Left lung (tissue), 10 donors: ENCODE measurements around the gene ADCY3. TPM values are rescaled to one million over a fixed set of nuclear protein-coding genes. Genes with fewer than 3 reads are reported as not detected.

ENCODE experiments used
- ATAC-seq: fragments of 200-7000 bp; cut with Tn5 transposase; one replicate; pipeline ENCODE4 v1.9.1; 2020; ENCODE audit warnings: moderate library complexity
- DNase-seq, 4 donors: peaks; one replicate each; pipeline ENCODE4 v3.0.0-alpha.2; 2013 to 2020
- H3K27ac ChIP-seq, 2 donors: fragments of 200-600 bp; sonication (generic) in 1 of 2; one replicate each; pipeline versions ENCODE4 v1.5.0 to v1.8.0; 2020 to 2021
- H3K27me3 ChIP-seq, 2 donors: fragments of 200-600 bp; sonication (generic) in 1 of 2; one replicate each; pipeline versions ENCODE4 v1.5.0 to v1.8.0; 2020 to 2021
- H3K36me3 ChIP-seq, 2 donors: fragments of 200-600 bp; sonication (generic) in 1 of 2; one replicate each; pipeline versions ENCODE4 v1.5.0 to v1.8.0; 2020 to 2021
- H3K4me1 ChIP-seq, 2 donors: fragments of 200-600 bp; one replicate each; pipeline ENCODE4 v1.8.0; 2021
- H3K4me3 ChIP-seq, 2 donors: fragments of 200-600 bp; sonication (generic) in 1 of 2; one replicate each; pipeline versions ENCODE4 v1.5.0 to v1.8.0; 2020 to 2021; ENCODE audit warnings: mild to moderate bottlenecking in 1 of 2
- H3K9me3 ChIP-seq, 2 donors: fragments of 200-600 bp; sonication (generic) in 1 of 2; one replicate each; pipeline versions ENCODE4 v1.5.0 to v1.8.0; 2020 to 2021
- intact Hi-C, 2 donors: fragments of 100-400 bp; cut with DNase I; formaldehyde crosslinking; loops; one replicate each; pipeline versions ENCODE4 v1.11.2 to v1.14.2; 2022
- polyA plus RNA-seq, 6 donors: library from polyadenylated mRNA; unstranded; fragments of 120-200 nt; gene quantifications; one replicate each; pipeline ENCODE4 v1.2.1, GENCODE V29; 2013; ENCODE audit not compliant: insufficient read length in 6 of 6
- total RNA-seq, 2 donors: library from RNA; stranded (reverse); fragmentation: NEBNext Ultra II Directional; extraction: Animal tissue kit (Norgen Biotek cat#: 25700); gene quantifications; one replicate each; pipeline ENCODE4 v1.2.1, GENCODE V29; 2021
- TF ChIP-seq, protein P1 (sequence below), 2 donors: fragments of 200-600 bp; sonication (generic) in 1 of 2; IDR thresholded peaks; one replicate each; pipeline versions ENCODE4 v1.5.0 to v1.8.0; 2021; ENCODE audit warnings: antibody characterized with exemption in 2 of 2
- donor health status: DM: no; HTN: yes; CAD: no.
- donor health status: DM: no; HTN: no; CAD: no.

Gene ADCY3
- total and polyA plus RNA-seq, 8 donors = 31.4 to 50.5 (median 38.8) TPM

DNA sequence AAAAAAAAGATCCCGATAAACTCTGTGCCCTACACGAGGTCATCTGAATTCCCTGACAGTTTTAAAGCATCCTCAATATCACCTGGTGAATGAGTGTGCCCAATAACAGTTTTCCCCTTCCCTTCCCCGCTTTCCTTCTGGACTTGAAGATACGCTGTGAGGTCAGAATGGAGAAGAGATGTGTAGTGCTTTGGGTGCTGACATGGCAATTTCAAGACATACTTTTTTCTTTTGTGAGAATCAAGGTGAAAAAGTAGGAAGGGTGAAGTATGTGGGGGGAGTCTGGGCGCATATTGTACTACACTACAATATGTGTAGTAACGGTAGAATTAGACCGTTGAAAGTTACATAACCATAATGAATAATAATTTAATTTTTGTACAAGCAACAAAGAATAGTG lies 30.1 kb upstream of the ADCY3 start:
- ATAC-seq = no peak
- Histone ChIP-seq H3K36me3 (peaks cover 0 to 67% of the 10 kb centered on the region in 2 donors), H3K27ac (no peak overlapping the region), H3K4me3 (no peak overlapping the region), H3K4me1 (no peaks in the 10 kb centered on the region), H3K9me3 (peaks cover 0 to 6% of the 10 kb centered on the region in 2 donors), H3K27me3 (no peaks in the 10 kb centered on the region)
- no peak for DNase-seq
- TF ChIP-seq, protein P1, sequence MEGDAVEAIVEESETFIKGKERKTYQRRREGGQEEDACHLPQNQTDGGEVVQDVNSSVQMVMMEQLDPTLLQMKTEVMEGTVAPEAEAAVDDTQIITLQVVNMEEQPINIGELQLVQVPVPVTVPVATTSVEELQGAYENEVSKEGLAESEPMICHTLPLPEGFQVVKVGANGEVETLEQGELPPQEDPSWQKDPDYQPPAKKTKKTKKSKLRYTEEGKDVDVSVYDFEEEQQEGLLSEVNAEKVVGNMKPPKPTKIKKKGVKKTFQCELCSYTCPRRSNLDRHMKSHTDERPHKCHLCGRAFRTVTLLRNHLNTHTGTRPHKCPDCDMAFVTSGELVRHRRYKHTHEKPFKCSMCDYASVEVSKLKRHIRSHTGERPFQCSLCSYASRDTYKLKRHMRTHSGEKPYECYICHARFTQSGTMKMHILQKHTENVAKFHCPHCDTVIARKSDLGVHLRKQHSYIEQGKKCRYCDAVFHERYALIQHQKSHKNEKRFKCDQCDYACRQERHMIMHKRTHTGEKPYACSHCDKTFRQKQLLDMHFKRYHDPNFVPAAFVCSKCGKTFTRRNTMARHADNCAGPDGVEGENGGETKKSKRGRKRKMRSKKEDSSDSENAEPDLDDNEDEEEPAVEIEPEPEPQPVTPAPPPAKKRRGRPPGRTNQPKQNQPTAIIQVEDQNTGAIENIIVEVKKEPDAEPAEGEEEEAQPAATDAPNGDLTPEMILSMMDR (IDR thresholded peaks at IDR 0.05) = no peak
- intact Hi-C loops = no loop called here

DNA sequence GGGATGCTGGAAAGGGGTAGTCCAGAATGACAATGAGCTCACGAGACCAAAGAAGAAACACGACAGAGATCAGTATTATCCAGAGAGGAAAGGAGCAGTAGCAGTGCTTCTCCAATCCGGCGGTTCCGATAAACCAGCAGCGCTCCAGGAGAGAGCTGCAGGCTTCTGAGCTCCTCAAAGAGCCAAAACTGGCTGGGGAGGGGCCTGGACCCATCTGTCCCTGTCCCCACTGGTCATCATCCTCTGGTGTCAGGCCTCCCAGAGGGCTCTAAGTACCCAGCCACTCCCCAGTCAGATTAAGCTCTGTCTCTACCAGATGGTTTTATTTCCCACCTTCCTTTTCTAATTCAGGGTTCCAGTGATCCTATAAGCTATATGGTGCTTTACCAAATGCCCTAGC lies 28.5 kb upstream of the ADCY3 start:
- Histone ChIP-seq H3K4me3 (no peak overlapping the region), H3K9me3 (no peaks in the 10 kb centered on the region), H3K4me1 (no peaks in the 10 kb centered on the region), H3K27me3 (no peaks in the 10 kb centered on the region), H3K27ac (no peak overlapping the region), H3K36me3 (peaks cover 0 to 51% of the 10 kb centered on the region in 2 donors)
- TF ChIP-seq, protein P1 (IDR thresholded peaks at IDR 0.05) = no peak
- ATAC-seq (no peak), DNase-seq (no peak)
- intact Hi-C loops = no loop called here

DNA sequence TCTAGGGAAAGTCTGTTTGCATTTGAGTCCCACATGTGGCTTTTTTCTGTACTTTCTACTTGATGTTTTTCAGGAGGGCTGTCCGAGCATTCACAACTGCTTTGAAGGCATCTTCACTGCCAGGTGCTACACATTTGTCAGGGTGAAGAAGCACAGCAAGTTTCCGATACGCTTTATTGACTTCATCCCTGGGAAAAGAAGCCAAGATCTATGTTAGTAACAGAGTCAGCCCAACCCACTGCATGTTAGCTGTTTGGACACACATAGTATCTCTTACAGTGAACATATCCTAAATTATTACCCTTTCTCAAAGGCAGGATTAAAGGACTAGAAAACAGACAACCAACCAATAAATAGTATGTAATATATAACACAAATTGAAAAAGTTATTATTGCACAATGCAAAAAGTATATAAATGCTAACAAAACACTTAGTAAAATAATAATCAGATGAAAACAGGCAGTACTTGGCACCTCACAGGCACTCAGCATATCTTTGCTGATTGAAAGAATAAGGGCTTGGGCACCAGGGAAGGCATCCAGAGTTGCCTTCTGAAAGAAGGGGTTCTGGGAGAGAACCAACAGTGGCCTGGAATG lies 27.6 kb upstream of the ADCY3 start:
- ATAC-seq (no peak), DNase-seq (no peak)
- no peak overlapping the region for H3K4me3 ChIP-seq
- H3K27me3 ChIP-seq = no peaks in the 10 kb centered on the region
- no peaks in the 10 kb centered on the region for H3K4me1 ChIP-seq
- intact Hi-C loops = no loop called here
- H3K27ac ChIP-seq = no peak overlapping the region
- H3K9me3 ChIP-seq = no peaks in the 10 kb centered on the region
- peaks cover 0 to 49% of the 10 kb centered on the region in 2 donors for H3K36me3 ChIP-seq
- TF ChIP-seq, protein P1 (IDR thresholded peaks at IDR 0.05) = no peak

DNA sequence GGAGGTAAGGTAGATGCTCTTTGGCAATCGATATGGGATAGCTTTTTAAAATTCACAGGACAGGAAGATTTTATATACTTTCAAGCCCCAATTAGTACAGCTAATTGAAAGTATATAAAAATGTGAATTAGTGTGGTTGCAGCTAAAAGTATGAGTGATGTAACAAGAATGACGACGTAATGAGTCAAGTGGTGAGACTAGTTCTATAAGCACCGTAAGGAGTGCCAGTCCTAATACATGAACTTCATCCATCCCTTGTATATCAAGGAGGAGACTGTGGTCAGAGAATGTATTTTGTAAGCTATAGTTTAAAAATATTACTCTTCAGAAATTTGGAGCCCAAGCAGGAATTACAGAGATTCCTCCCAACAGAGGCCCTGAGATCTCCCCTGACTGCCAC lies 25.9 kb upstream of the ADCY3 start:
- Histone ChIP-seq H3K27me3 (no peaks in the 10 kb centered on the region), H3K4me1 (no peaks in the 10 kb centered on the region), H3K27ac (no peak overlapping the region), H3K9me3 (no peaks in the 10 kb centered on the region), H3K36me3 (peaks cover 0 to 38% of the 10 kb centered on the region in 2 donors), H3K4me3 (no peak overlapping the region)
- intact Hi-C loops = no loop called here
- ATAC-seq (no peak), DNase-seq (no peak)
- TF ChIP-seq, protein P1 (IDR thresholded peaks at IDR 0.05) = no peak

DNA sequence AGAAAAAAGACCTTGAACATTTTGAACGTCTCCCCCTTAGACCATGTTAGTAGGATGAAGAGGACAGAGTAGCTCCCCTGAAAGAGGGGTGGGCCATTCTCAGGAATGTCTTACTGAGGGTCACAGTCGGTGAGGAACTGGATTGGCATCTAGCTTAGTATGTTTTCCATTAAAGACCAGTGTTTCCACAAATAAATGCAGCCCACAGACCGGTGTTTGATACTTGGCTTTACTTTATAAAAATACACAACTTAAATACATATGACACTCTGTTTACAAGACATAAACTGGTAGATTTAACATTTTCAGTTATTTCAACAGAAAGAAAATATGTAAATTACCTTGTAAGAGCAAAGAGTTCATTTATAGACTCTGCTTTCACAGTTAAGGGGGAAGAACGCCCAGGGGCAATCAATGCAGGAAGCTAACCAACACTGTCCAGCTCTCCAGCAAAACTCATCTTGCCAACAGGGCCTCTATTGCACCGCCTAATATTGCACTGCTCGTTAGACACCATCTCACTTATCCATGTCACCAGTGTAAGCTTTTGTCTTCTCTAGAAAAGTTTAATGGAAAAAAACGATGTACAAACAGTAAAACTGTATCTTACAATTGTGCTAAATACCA lies 23.5 kb upstream of the ADCY3 start:
- no peak for ATAC-seq

More for the DNA sequence above, 23.5 kb upstream of the ADCY3 start:
- TF ChIP-seq, protein P1 (IDR thresholded peaks at IDR 0.05) = no peak
- no peak overlapping the region for H3K4me3 ChIP-seq
- H3K9me3 ChIP-seq = no peaks in the 10 kb centered on the region
- DNase-seq = no peak
- peaks cover 0 to 25% of the 10 kb centered on the region in 2 donors for H3K36me3 ChIP-seq
- no peak overlapping the region for H3K27ac ChIP-seq
- intact Hi-C loops = no loop called here
- H3K4me1 ChIP-seq = no peaks in the 10 kb centered on the region
- no peaks in the 10 kb centered on the region for H3K27me3 ChIP-seq
